HG02610 (cell line): ENCODE data around the gene SURF1.
A peak's percentile ranks its signal among the peaks of the same experiment; 100 is the strongest.
"Not testable (repeated sequence)": the region's sequence is repeated elsewhere in the genome, so short reads cannot be mapped to it uniquely, and the experiment has no call there.

Source experiments
- ATAC-seq: cut with Tn5 transposase; IDR thresholded peaks from one replicate; pipeline ENCODE4 v1.9.1; 2021; ENCODE audit warnings: mild to moderate bottlenecking, moderate library complexity; ENCODE audit not compliant: unreplicated experiment

The SURF1 gene

GRCh38 chr9:133384736-133385321, 28.5 kb upstream of the SURF1 start:
- no peak for ATAC-seq

- ATAC-seq, result no peak
Measured at GRCh38 chr9:133383438-133383837, 27.2 kb upstream of the SURF1 start.

GRCh38 chr9:133382507-133383141, 26.3 kb upstream of the SURF1 start:
- no peak for ATAC-seq

- no peak for ATAC-seq
Measured at GRCh38 chr9:133380734-133381133, 24.4 kb upstream of the SURF1 start.

- no peak for ATAC-seq
Measured at GRCh38 chr9:133379153-133380086, 23.1 kb upstream of the SURF1 start.

GRCh38 chr9:133378408-133378962, 22.2 kb upstream of the SURF1 start:
- no peak for ATAC-seq

- ATAC-seq, result no peak
Measured at GRCh38 chr9:133377721-133378216, 21.5 kb upstream of the SURF1 start.

- not testable (repeated sequence) for ATAC-seq
Measured at GRCh38 chr9:133377280-133377679, 21.0 kb upstream of the SURF1 start.

GRCh38 chr9:133375724-133376654, 19.7 kb upstream of the SURF1 start, which contains the start of the genes STKLD1 and SURF4:
TSS of gene STKLD1 (plus strand) at chr9:133376366. CDS start at chr9:133376474, 108 bp downstream.
TSS of gene SURF4 (minus strand) at chr9:133376060. CDS start at chr9:133375969, 91 bp downstream.
- ATAC-seq, result peak; percentile 87

- peak; percentile 12 for ATAC-seq
Measured at GRCh38 chr9:133375116-133375723, 18.9 kb upstream of the SURF1 start.

GRCh38 chr9:133374612-133375115, 18.4 kb upstream of the SURF1 start:
- no peak for ATAC-seq

- no peak for ATAC-seq
Measured at GRCh38 chr9:133372144-133372543, 15.9 kb upstream of the SURF1 start.

GRCh38 chr9:133371261-133371711, 15.0 kb upstream of the SURF1 start:
- ATAC-seq, result no peak

- ATAC-seq, result no peak
Measured at GRCh38 chr9:133370685-133371084, 14.4 kb upstream of the SURF1 start.

- no peak for ATAC-seq
Measured at GRCh38 chr9:133369933-133370332, 13.6 kb upstream of the SURF1 start.

- ATAC-seq, result no peak
Measured at GRCh38 chr9:133369422-133369821, 13.1 kb upstream of the SURF1 start.

GRCh38 chr9:133368249-133368881, 12.1 kb upstream of the SURF1 start:
- no peak for ATAC-seq

- ATAC-seq, result no peak
Measured at GRCh38 chr9:133367778-133368177, 11.5 kb upstream of the SURF1 start.

GRCh38 chr9:133367221-133367620, 10.9 kb upstream of the SURF1 start:
- no peak for ATAC-seq
